Common myeloid progenitor, CD34-positive (primary cell): Measurements from ENCODE around the gene CELF2.

Source experiments
- CTCF ChIA-PET: fragments of 350-600 bp; sonication (Branson Sonifier 250); formaldehyde crosslinking; loops from one replicate; lab custom pipeline; 2021; ENCODE audit warnings: antibody characterized with exemption; lab: Charles Lee
- POLR2A ChIA-PET: fragments of 350-600 bp; sonication (Branson Sonifier 250); formaldehyde crosslinking; loops from one replicate; lab custom pipeline; 2021; ENCODE audit warnings: antibody characterized with exemption; lab: Charles Lee
- DNase-seq, 3 donors: peaks; one replicate each; pipeline versions ENCODE4 v3.0.0 to v3.0.0-alpha.2; 2013
- H3K27ac ChIP-seq, 2 experiments: 1 replicate in 1 of 2; 2 replicates in 1 of 2; pipeline ENCODE4 v1.7.0; 2013; ENCODE audit warnings: inconsistent platforms in 2 of 2, low read length in 2 of 2, mild to moderate bottlenecking in 2 of 2, low read depth in 1 of 2, moderate library complexity in 1 of 2; ENCODE audit not compliant: severe bottlenecking in 2 of 2, insufficient read depth in 1 of 2, poor library complexity in 1 of 2
- H3K27me3 ChIP-seq, 5 experiments: replicated peaks in 2 of 5; 1 replicate in 3 of 5; 2 replicates in 2 of 5; pipeline versions ENCODE4 v1.6.1 to v1.7.0; 2013; ENCODE audit warnings: low read length in 4 of 5, mild to moderate bottlenecking in 2 of 5, moderate library complexity in 2 of 5, inconsistent platforms in 1 of 5; ENCODE audit not compliant: insufficient read depth in 5 of 5, control insufficient read depth in 4 of 5
- H3K36me3 ChIP-seq, 4 experiments: 1 replicate in 2 of 4; 2 replicates in 2 of 4; pipeline versions ENCODE4 v1.6.1 to v1.7.0; 2013; ENCODE audit warnings: low read length in 3 of 4, control low read depth in 1 of 4, mild to moderate bottlenecking in 1 of 4; ENCODE audit not compliant: control insufficient read depth in 4 of 4, insufficient read depth in 4 of 4
- H3K4me1 ChIP-seq, 4 experiments: 1 replicate in 3 of 4; 2 replicates in 1 of 4; pipeline versions ENCODE4 v1.6.1 to v1.7.1; 2013; ENCODE audit warnings: low read length in 3 of 4, mild to moderate bottlenecking in 3 of 4, control low read depth in 1 of 4, inconsistent platforms in 1 of 4, moderate library complexity in 1 of 4; ENCODE audit not compliant: control insufficient read depth in 4 of 4, insufficient read depth in 4 of 4; ENCODE audit errors: control extremely low read depth in 1 of 4
- H3K4me3 ChIP-seq, 7 experiments: 1 replicate in 4 of 7; 2 replicates in 3 of 7; pipeline versions ENCODE4 v1.5.1 to v1.7.0; 2013; ENCODE audit warnings: mild to moderate bottlenecking in 7 of 7, low read length in 6 of 7, moderate library complexity in 6 of 7, inconsistent platforms in 2 of 7, low read depth in 2 of 7, control low read depth in 1 of 7; ENCODE audit not compliant: insufficient read depth in 4 of 7, control insufficient read depth in 1 of 7; ENCODE audit errors: extremely low read depth in 1 of 7
- H3K9me3 ChIP-seq, 5 experiments: 1 replicate in 4 of 5; 2 replicates in 1 of 5; pipeline versions ENCODE4 v1.6.1 to v1.7.1; 2013; ENCODE audit warnings: low read length in 4 of 5, mild to moderate bottlenecking in 2 of 5, inconsistent platforms in 1 of 5, low read depth in 1 of 5, moderate library complexity in 1 of 5; ENCODE audit not compliant: control insufficient read depth in 4 of 5, insufficient read depth in 2 of 5; ENCODE audit errors: control extremely low read depth in 1 of 5
- WGBS: methylation state at CpG from one replicate; pipeline ENCODE4 v1.1.5; 2013; ENCODE audit not compliant: insufficient coverage; 5-methylcytosine and 5-hydroxymethylcytosine counted together

Gene CELF2

GRCh38 chr10:11230498-11231167 is 213.0 kb downstream of the CELF2 start:
- peaks cover 12 to 43% (median 29%) of the 10 kb centered on the region in 4 experiments for H3K4me1 ChIP-seq
- 93% methylated on average over 5 of the region's 5 CpGs for WGBS
- no peaks in the 10 kb centered on the region for H3K27me3 ChIP-seq
- H3K9me3 ChIP-seq, result no peaks in the 10 kb centered on the region
- no peak for DNase-seq
- no peak overlapping the region for H3K27ac ChIP-seq
- peaks cover 28 to 80% (median 61%) of the 10 kb centered on the region in 4 experiments for H3K36me3 ChIP-seq
- CTCF ChIA-PET, result interaction anchor here (0.8 to 1.8 kb wide), 3 partner anchors 12 to 118 kb away, joined by 3 to 6 read pairs (median 4); no protein-coding TSS in a partner anchor
- POLR2A ChIA-PET, result no interaction called here
- no peak overlapping the region for H3K4me3 ChIP-seq

GRCh38 chr10:11231285-11231684 is 213.6 kb downstream of the CELF2 start:
- Histone ChIP-seq H3K9me3 (no peaks in the 10 kb centered on the region), H3K27me3 (no peaks in the 10 kb centered on the region), H3K36me3 (peaks cover 28 to 78% (median 59%) of the 10 kb centered on the region in 4 experiments), H3K27ac (no peak overlapping the region), H3K4me1 (peaks cover 8 to 43% (median 26%) of the 10 kb centered on the region in 4 experiments), H3K4me3 (no peak overlapping the region)
- peak in 2 of 3 donors; percentile 43 to 65 for DNase-seq
- WGBS, result 95% methylated on average over 2 of the region's 3 CpGs
- ChIA-PET CTCF (interaction anchor here (0.9 to 1.8 kb wide), 2 partner anchors 11 to 118 kb away, joined by 4 to 6 read pairs; no protein-coding TSS in a partner anchor), POLR2A (interaction anchor here (0.6 kb wide), 1 partner anchor 214 kb away, joined by 4 read pairs; the partner anchor contains the start of gene CELF2)

GRCh38 chr10:11232222-11232961 is 214.7 kb downstream of the CELF2 start:
- WGBS, result 97% methylated on average over 5 of the region's 8 CpGs
- H3K4me1 ChIP-seq, result peaks cover 8 to 39% (median 15%) of the 10 kb centered on the region in 4 experiments
- H3K4me3 ChIP-seq, result no peak overlapping the region
- H3K9me3 ChIP-seq, result no peaks in the 10 kb centered on the region
- no peak for DNase-seq
- no peak overlapping the region for H3K27ac ChIP-seq
- no peaks in the 10 kb centered on the region for H3K27me3 ChIP-seq
- H3K36me3 ChIP-seq, result peaks cover 28 to 74% (median 55%) of the 10 kb centered on the region in 4 experiments
- ChIA-PET CTCF (no interaction called here), POLR2A (interaction anchor here (0.6 kb wide), 1 partner anchor 215 kb away, joined by 4 read pairs; the partner anchor contains the start of gene CELF2)

GRCh38 chr10:11234857-11235531 is 217.3 kb downstream of the CELF2 start:
- DNase-seq, result no peak
- Histone ChIP-seq H3K27ac (no peak overlapping the region), H3K9me3 (no peaks in the 10 kb centered on the region), H3K4me1 (peaks cover 2 to 38% (median 8%) of the 10 kb centered on the region in 4 experiments), H3K36me3 (peaks cover 19 to 73% (median 49%) of the 10 kb centered on the region in 4 experiments), H3K4me3 (no peak overlapping the region), H3K27me3 (no peaks in the 10 kb centered on the region)
- ChIA-PET CTCF (interaction anchor here (1.0 kb wide), 1 partner anchor 76 kb away, joined by 3 read pairs; no protein-coding TSS in a partner anchor), POLR2A (interaction anchor here (0.6 kb wide), 1 partner anchor 99 kb away, joined by 3 read pairs; no protein-coding TSS in a partner anchor)
- 80% methylated on average over 1 of the region's 6 CpGs for WGBS

- no peaks in the 10 kb centered on the region for H3K9me3 ChIP-seq
- no peak overlapping the region for H3K4me3 ChIP-seq
- POLR2A ChIA-PET, result no interaction called here
- CTCF ChIA-PET, result interaction anchor here (0.6 to 1.1 kb wide), 2 partner anchors 37 to 56 kb away, joined by 3 read pairs; no protein-coding TSS in a partner anchor
- no peak for DNase-seq
- peaks cover 12 to 72% (median 46%) of the 10 kb centered on the region in 4 experiments for H3K36me3 ChIP-seq
- H3K4me1 ChIP-seq, result peaks cover 2 to 41% (median 8%) of the 10 kb centered on the region in 4 experiments
- WGBS, result 100% methylated on average over 2 of the region's 4 CpGs
- H3K27ac ChIP-seq, result no peak overlapping the region
- no peaks in the 10 kb centered on the region for H3K27me3 ChIP-seq
Measured at GRCh38 chr10:11235771-11236170, 218.1 kb downstream of the CELF2 start.

- WGBS, result 57% methylated on average over 1 of the region's 2 CpGs
- CTCF ChIA-PET, result interaction anchor here (0.6 to 3.0 kb wide), 4 partner anchors 10 to 57 kb away, joined by 3 to 8 read pairs (median 3); no protein-coding TSS in a partner anchor
- H3K4me1 ChIP-seq, result peaks cover under 1 to 44% (median 7%) of the 10 kb centered on the region in 4 experiments
- peaks cover 10 to 68% (median 43%) of the 10 kb centered on the region in 4 experiments for H3K36me3 ChIP-seq
- no peak overlapping the region for H3K27ac ChIP-seq
- peak in 2 of 3 donors; percentile 27 to 35 for DNase-seq
- POLR2A ChIA-PET, result no interaction called here
- H3K9me3 ChIP-seq, result no peaks in the 10 kb centered on the region
- no peak overlapping the region for H3K4me3 ChIP-seq
- no peaks in the 10 kb centered on the region for H3K27me3 ChIP-seq
Measured at GRCh38 chr10:11236234-11236633, 218.6 kb downstream of the CELF2 start.
